H1 (cell line): Measurements from ENCODE around the gene CFAP100. TPM values are rescaled to one million over a fixed set of nuclear protein-coding genes. Genes with fewer than 3 reads are reported as not detected.

Source experiments
- CTCF ChIA-PET: fragments of 300-600 bp; sonication (Branson Sonifier 250); formaldehyde crosslinking; loops from one replicate; lab custom pipeline; 2021; ENCODE audit not compliant: partially characterized antibody; lab: Charles Lee
- POLR2A ChIA-PET: fragments of 300-600 bp; sonication (Branson Sonifier 250); formaldehyde crosslinking; loops from one replicate; lab custom pipeline; 2021; ENCODE audit warnings: inconsistent platforms; ENCODE audit not compliant: partially characterized antibody; lab: Charles Lee
- DNase-seq, 2 experiments: peaks; one replicate each; pipeline versions ENCODE4 v3.0.0 to v3.0.0-alpha.2; 2010 to 2022; ENCODE audit warnings: low spot score in 2 of 2, low read depth in 1 of 2, mixed read lengths in 1 of 2
- FAIRE-seq: peaks from 2 replicates; lab custom pipeline; 2011; peaks lifted over from hg19 to GRCh38; lab: Jason Lieb, UNC
- H2AFZ ChIP-seq: 2 replicates; pipeline ENCODE4 v1.8.1; 2012; ENCODE audit warnings: low read length, inconsistent platforms
- H2AK5ac ChIP-seq: 2 replicates; pipeline ENCODE4 v1.6.1; 2013; ENCODE audit warnings: low read depth, low read length
- H2BK120ac ChIP-seq: replicated peaks from 2 replicates; pipeline ENCODE3; 2013; ENCODE audit warnings: low read depth, low read length, inconsistent platforms
- H2BK12ac ChIP-seq: 2 replicates; pipeline ENCODE4 v1.6.1; 2013; ENCODE audit warnings: low read depth, low read length
- H2BK15ac ChIP-seq: 2 replicates; pipeline ENCODE4 v1.6.1; 2013; ENCODE audit warnings: low read length
- H2BK20ac ChIP-seq: 2 replicates; pipeline ENCODE4 v1.6.1; 2013; ENCODE audit warnings: low read length
- H2BK5ac ChIP-seq: 2 replicates; pipeline ENCODE4 v1.6.1; 2013; ENCODE audit warnings: low read depth, low read length
- H3K14ac ChIP-seq: 2 replicates; pipeline ENCODE4 v1.6.1; 2013; ENCODE audit warnings: inconsistent platforms; ENCODE audit not compliant: insufficient read length
- H3K18ac ChIP-seq: 2 replicates; pipeline ENCODE4 v1.6.1; 2013; ENCODE audit warnings: low read length; ENCODE audit errors: extremely low read depth
- H3K23ac ChIP-seq: 2 replicates; pipeline ENCODE4 v1.6.1; 2013; ENCODE audit warnings: inconsistent platforms; ENCODE audit not compliant: insufficient read length
- H3K23me2 ChIP-seq: 2 replicates; pipeline ENCODE4 v1.6.1; 2013; ENCODE audit warnings: low read depth, low read length
- H3K27ac ChIP-seq: 2 replicates; pipeline ENCODE4 v1.6.1; 2011; ENCODE audit warnings: low read depth, low read length, inconsistent platforms
- H3K27me3 ChIP-seq, 4 experiments: replicated peaks in 1 of 4; 1 replicate in 1 of 4; 2 replicates in 3 of 4; pipeline versions ENCODE4 v1.6.1 to v1.8.1; 2011 to 2013; ENCODE audit warnings: low read length in 3 of 4, mild to moderate bottlenecking in 3 of 4, inconsistent platforms in 2 of 4, mixed read lengths in 2 of 4, moderate library complexity in 1 of 4; ENCODE audit not compliant: control insufficient read depth in 3 of 4, insufficient read depth in 3 of 4; ENCODE audit errors: extremely low read depth in 1 of 4
- H3K36me3 ChIP-seq, 4 experiments: 2 replicates each; pipeline versions ENCODE4 v1.6.1 to v1.8.1; 2011 to 2013; ENCODE audit warnings: mild to moderate bottlenecking in 4 of 4, low read length in 3 of 4, moderate library complexity in 2 of 4, control low read depth in 1 of 4, inconsistent platforms in 1 of 4; ENCODE audit not compliant: insufficient read depth in 4 of 4, control insufficient read depth in 2 of 4
- H3K4ac ChIP-seq: replicated peaks from 2 replicates; pipeline ENCODE3; 2013; ENCODE audit warnings: low read length, low read depth, mixed read lengths, inconsistent platforms; ENCODE audit not compliant: insufficient read length
- H3K4me1 ChIP-seq, 4 experiments: replicated peaks in 1 of 4; 1 replicate in 1 of 4; 2 replicates in 3 of 4; pipeline versions ENCODE4 v1.6.1 to v1.8.1; 2011 to 2013; ENCODE audit warnings: low read length in 3 of 4, inconsistent platforms in 2 of 4, mixed read lengths in 1 of 4; ENCODE audit not compliant: insufficient read depth in 4 of 4, control insufficient read depth in 3 of 4
- H3K4me2 ChIP-seq, 2 experiments: 2 replicates each; pipeline versions ENCODE4 v1.6.1 to v1.8.1; 2011 to 2013; ENCODE audit warnings: low read depth in 2 of 2, low read length in 2 of 2, control low read depth in 1 of 2, inconsistent platforms in 1 of 2, mild to moderate bottlenecking in 1 of 2; ENCODE audit not compliant: insufficient read depth in 1 of 2
- H3K4me3 ChIP-seq, 4 experiments: fragments of 200-600, 300-600 bp in 1 of 4; sonication (generic), shearing (Covaris generic), sonication (Bioruptor Twin) in 1 of 4; 2 replicates each; pipeline versions ENCODE4 v1.5.1 to v1.8.1; 2011 to 2016; ENCODE audit warnings: low read length in 4 of 4, low read depth in 3 of 4, control low read depth in 2 of 4, inconsistent platforms in 2 of 4, mild to moderate bottlenecking in 2 of 4, mixed read lengths in 1 of 4, moderate library complexity in 1 of 4; ENCODE audit not compliant: insufficient read depth in 2 of 4; ENCODE audit errors: extremely low read depth in 1 of 4
- H3K56ac ChIP-seq: replicated peaks from 2 replicates; pipeline ENCODE3; 2013; ENCODE audit warnings: low read depth, mild to moderate bottlenecking, mixed read lengths, low read length, inconsistent platforms; ENCODE audit not compliant: insufficient read length
- H3K79me1 ChIP-seq: 2 replicates; pipeline ENCODE4 v1.6.1; 2013; ENCODE audit warnings: low read depth, low read length, control low read depth
- H3K79me2 ChIP-seq, 2 experiments: 2 replicates each; pipeline versions ENCODE4 v1.6.1 to v1.8.1; 2012 to 2013; ENCODE audit warnings: low read length in 2 of 2, mild to moderate bottlenecking in 2 of 2, inconsistent platforms in 1 of 2; ENCODE audit not compliant: insufficient read depth in 2 of 2, control insufficient read depth in 1 of 2
- H3K9ac ChIP-seq, 4 experiments: replicated peaks in 1 of 4; 1 replicate in 1 of 4; 2 replicates in 3 of 4; pipeline versions ENCODE4 v1.6.1 to v1.8.1; 2011 to 2013; ENCODE audit warnings: low read depth in 3 of 4, low read length in 3 of 4, control low read depth in 2 of 4, mild to moderate bottlenecking in 2 of 4, moderate library complexity in 2 of 4, inconsistent platforms in 1 of 4; ENCODE audit errors: extremely low read depth in 1 of 4
- H3K9me3 ChIP-seq, 2 experiments: 2 replicates each; pipeline versions ENCODE4 v1.6.1 to v1.8.1; 2012 to 2013; ENCODE audit warnings: mild to moderate bottlenecking in 2 of 2, moderate library complexity in 2 of 2, control low read depth in 1 of 2, inconsistent platforms in 1 of 2, low read depth in 1 of 2, low read length in 1 of 2, mixed read lengths in 1 of 2; ENCODE audit not compliant: insufficient read depth in 2 of 2
- H4K20me1 ChIP-seq, 2 experiments: replicated peaks in 1 of 2; 2 replicates each; pipeline versions ENCODE3 to v1.8.1; 2011 to 2013; ENCODE audit warnings: inconsistent platforms in 2 of 2, low read length in 2 of 2, mild to moderate bottlenecking in 1 of 2; ENCODE audit not compliant: insufficient read depth in 2 of 2, control insufficient read depth in 1 of 2
- H4K5ac ChIP-seq: 2 replicates; pipeline ENCODE4 v1.6.1; 2013; ENCODE audit warnings: low read length, low read depth, mixed read lengths, inconsistent platforms; ENCODE audit not compliant: insufficient read length
- H4K8ac ChIP-seq: 2 replicates; pipeline ENCODE4 v1.8.0; 2013; ENCODE audit warnings: mild to moderate bottlenecking, moderate library complexity, low read length, inconsistent platforms; ENCODE audit not compliant: insufficient read depth; ENCODE audit errors: extremely low read depth
- H4K91ac ChIP-seq: replicated peaks from 2 replicates; pipeline ENCODE3; 2013; ENCODE audit warnings: low read length, mixed read lengths, inconsistent platforms; ENCODE audit not compliant: insufficient read length
- BACH1 ChIP-seq: IDR thresholded peaks from 2 replicates; pipeline ENCODE4 v1.6.1; 2012; ENCODE audit warnings: low read length, improper control_type of control experiment
- CHD1 ChIP-seq: IDR thresholded peaks from 2 replicates; pipeline ENCODE4 v1.6.1; 2012; ENCODE audit warnings: low read depth, low read length, improper control_type of control experiment
- E2F6 ChIP-seq: IDR thresholded peaks from 2 replicates; pipeline ENCODE4 v1.6.1; 2012; ENCODE audit warnings: inconsistent platforms
- EZH2 ChIP-seq: fragments of 200-600 bp; sonication (generic); IDR thresholded peaks from 2 replicates; pipeline ENCODE4 v1.7.1; 2012; ENCODE audit warnings: low read depth, mild to moderate bottlenecking, moderate library complexity, low read length, inconsistent platforms; ENCODE audit not compliant: severe bottlenecking
- GABPA ChIP-seq: IDR thresholded peaks from 2 replicates; pipeline ENCODE4 v1.6.1; 2011; ENCODE audit warnings: mild to moderate bottlenecking, low read length, moderate library complexity, borderline replicate concordance; ENCODE audit not compliant: insufficient read depth
- POLR2A ChIP-seq, 2 experiments: IDR thresholded peaks; 1 replicate in 1 of 2; 2 replicates in 1 of 2; pipeline ENCODE4 v1.6.1; 2011; ENCODE audit warnings: low read depth in 2 of 2, low read length in 2 of 2, mild to moderate bottlenecking in 2 of 2; ENCODE audit errors: control extremely low read depth in 1 of 2
- RBBP5 ChIP-seq: IDR thresholded peaks from 2 replicates; pipeline ENCODE4 v1.7.1; 2012; ENCODE audit warnings: low read depth, mild to moderate bottlenecking, inconsistent platforms, low read length, moderate library complexity, borderline replicate concordance
- RXRA ChIP-seq: IDR thresholded peaks from 2 replicates; pipeline ENCODE4 v1.6.1; 2011; ENCODE audit warnings: low read depth, mild to moderate bottlenecking, low read length, moderate library complexity; ENCODE audit not compliant: insufficient read depth
- SIRT6 ChIP-seq: IDR thresholded peaks from one replicate; pipeline ENCODE4 v1.7.1; 2012; ENCODE audit warnings: low read length, inconsistent platforms
- SP2 ChIP-seq: IDR thresholded peaks from 2 replicates; pipeline ENCODE4 v1.6.1; 2012; ENCODE audit warnings: mild to moderate bottlenecking, low read length, inconsistent platforms
- USF2 ChIP-seq: IDR thresholded peaks from 2 replicates; pipeline ENCODE4 v1.6.1; 2011; ENCODE audit warnings: low read length, improper control_type of control experiment
- WGBS, 2 experiments: shearing (Covaris generic) in 1 of 2; methylation state at CpG; one replicate each; pipeline versions ENCODE4 v1.1.6 to v1.1.7; 2013 to 2015; ENCODE audit warnings: low lambda C conversion rate in 2 of 2, mixed read lengths in 2 of 2, inconsistent platforms in 1 of 2, low coverage in 1 of 2, missing lambda C conversion rate in 1 of 2; ENCODE audit not compliant: insufficient replicate concordance in 2 of 2, insufficient coverage in 1 of 2, insufficient read length in 1 of 2; ENCODE audit errors: extremely low coverage in 1 of 2, missing lambda C conversion rate in 1 of 2; 5-methylcytosine and 5-hydroxymethylcytosine counted together
- polyA plus RNA-seq, 7 experiments: library from polyadenylated mRNA; depleted of rRNA in 3 of 7; stranded (reverse) in 5 of 7; unstranded in 2 of 7; fragments of >200 nt in 5 of 7; fragments of 200-250 nt in 2 of 7; gene quantifications; 1 replicate in 5 of 7; 2 replicates in 1 of 7; 4 replicates in 1 of 7; pipeline versions ENCODE4 v1.2.1 to v1.2.3, GENCODE V29; 2011 to 2013; ENCODE audit warnings: missing spikeins in 2 of 7, mixed read lengths in 2 of 7
- total RNA-seq: library from RNA; stranded (reverse); fragmentation: NEBNext Ultra II Directional; extraction: Animal tissue kit (Norgen Biotek cat#: 25700); gene quantifications from 2 replicates; pipeline ENCODE4 v1.2.1, GENCODE V29; 2021

CFAP100 gene
- total and polyA plus RNA-seq, 2 of the 8 experiments (the other 6 are each of a cell fraction or from before 2014, with no cell fraction given): 0.17 TPM; not detected in 1

- Histone ChIP-seq H3K56ac (no peak overlapping the region), H3K27me3 (no peaks in the 10 kb centered on the region), H4K5ac (no peak overlapping the region), H3K4me2 (no peak overlapping the region), H3K4ac (no peak overlapping the region), H3K23ac (no peak overlapping the region), H4K20me1 (peaks cover 0 to 25% of the 10 kb centered on the region in 2 experiments), H3K4me3 (no peak overlapping the region), H3K14ac (no peak overlapping the region), H4K8ac (no peak overlapping the region), H3K18ac (no peak overlapping the region), H2BK12ac (no peak overlapping the region), H2BK20ac (no peak overlapping the region), H3K36me3 (peaks cover 0 to 15% (median 10%) of the 10 kb centered on the region in 4 experiments; a peak in 5 of 8 replicates), H2AFZ (no peak overlapping the region), H2BK15ac (no peak overlapping the region), H3K23me2 (no peaks in the 10 kb centered on the region; the same call in 1 of the 2 replicates), H2BK120ac (no peak overlapping the region), H3K79me2 (peaks cover 0 to 18% of the 10 kb centered on the region in 2 experiments; a peak in 1 of 4 replicates), H3K4me1 (peaks cover 0 to 9% (median 5%) of the 10 kb centered on the region in 4 experiments; a peak in 4 of 7 replicates), H3K9me3 (no peaks in the 10 kb centered on the region), H4K91ac (no peak overlapping the region), H3K79me1 (0 out of 2 replicates have a peak, but pooled peaks cover 4% of the 10 kb centered on the region), H2BK5ac (peak overlapping the region; percentile 49; the same call in 1 of the 2 replicates), H2AK5ac (no peak overlapping the region), H3K9ac (no peak overlapping the region), H3K27ac (no peak overlapping the region)
- no peak for DNase-seq
- FAIRE-seq: no peak
- CTCF ChIA-PET: interaction anchor here (0.8 to 3.3 kb wide), 13 partner anchors 9 to 361 kb away, joined by 3 to 30 read pairs (median 4); partner anchors contain the start of genes CFAP100 and KLF15
- WGBS, 2 experiments: 90% methylated on average over 9 of the region's 9 CpGs; no CpG with 5 or more reads in 1 of the 2 experiments
- POLR2A ChIA-PET: interaction anchor here (1.0 to 2.3 kb wide), 2 partner anchors 14 to 83 kb away, joined by 4 to 9 read pairs; no protein-coding TSS in a partner anchor
- TF ChIP-seq RBBP5: no peak
- TF ChIP-seq CHD1: no peak
- TF ChIP-seq POLR2A (IDR thresholded peaks at IDR 0.05; ENCODE audit: control extremely low read depth in 1 of 2, low read depth in 2 of 2, low read length in 2 of 2): no peak
- no peak for TF ChIP-seq EZH2
- no peak for TF ChIP-seq USF2
- no peak for TF ChIP-seq E2F6
- no peak for TF ChIP-seq GABPA
- TF ChIP-seq BACH1: no peak
- no peak for TF ChIP-seq SIRT6
- no peak for TF ChIP-seq SP2
- no peak for TF ChIP-seq RXRA
Measured at GRCh38 chr3:126350502-126351085, 44.1 kb upstream of the CFAP100 start.
